Mesenteric fat pad (tissue), 1 donor: ENCODE measurements around the gene ITGBL1. TPM values are rescaled to one million over a fixed set of nuclear protein-coding genes. Genes with fewer than 3 reads are reported as not detected.

ENCODE experiments used
- DNase-seq: peaks from one replicate; pipeline ENCODE4 v3.0.0-alpha.2; 2020; ENCODE audit warnings: low spot score
- total RNA-seq: library from RNA; stranded (reverse); fragmentation: NEBNext Ultra II Directional; extraction: Animal tissue kit (Norgen Biotek cat#: 25700); gene quantifications from one replicate; pipeline ENCODE4 v1.2.1, GENCODE V29; 2021
- donor health status: DM: yes; HTN: yes; CAD: no.

The ITGBL1 gene
- total RNA-seq, 1 donor from 2014 or later: 5.1 TPM

GRCh38 chr13:101747039-101747438 lies 294.6 kb downstream of the ITGBL1 start:
- DNase-seq: no peak

- no peak for DNase-seq
Observed at GRCh38 chr13:101749584-101749983, 297.1 kb downstream of the ITGBL1 start.

- no peak for DNase-seq
Observed at GRCh38 chr13:101751488-101751887, 299.0 kb downstream of the ITGBL1 start.

GRCh38 chr13:101752432-101752831 lies 300.0 kb downstream of the ITGBL1 start:
- no peak for DNase-seq

GRCh38 chr13:101755228-101755887 lies 302.9 kb downstream of the ITGBL1 start:
- no peak for DNase-seq

GRCh38 chr13:101757446-101758039 lies 305.1 kb downstream of the ITGBL1 start:
- DNase-seq: no peak

- no peak for DNase-seq
Observed at GRCh38 chr13:101763191-101763590, 310.7 kb downstream of the ITGBL1 start.

Other genes starting within 250 kb of the ITGBL1 start
- 0.19 TPM for gene NALCN, start 36.2 kb upstream of the ITGBL1 start, total RNA-seq